Kidney tubule cell (primary cell): ENCODE results near the gene SCGB1D1.
"Not testable (repeated sequence)": the region's sequence is repeated elsewhere in the genome, so short reads cannot be mapped to it uniquely, and the experiment has no call there.

Source experiments
- DNase-seq: peaks from one replicate; pipeline ENCODE4 v3.0.0-alpha.2; 2018; ENCODE audit warnings: low spot score

SCGB1D1 gene

GRCh38 chr11:62166371-62166770, 23.6 kb upstream of the SCGB1D1 start:
- DNase-seq, result no peak

GRCh38 chr11:62169448-62169847, 20.6 kb upstream of the SCGB1D1 start:
- DNase-seq, result no peak

DNA sequence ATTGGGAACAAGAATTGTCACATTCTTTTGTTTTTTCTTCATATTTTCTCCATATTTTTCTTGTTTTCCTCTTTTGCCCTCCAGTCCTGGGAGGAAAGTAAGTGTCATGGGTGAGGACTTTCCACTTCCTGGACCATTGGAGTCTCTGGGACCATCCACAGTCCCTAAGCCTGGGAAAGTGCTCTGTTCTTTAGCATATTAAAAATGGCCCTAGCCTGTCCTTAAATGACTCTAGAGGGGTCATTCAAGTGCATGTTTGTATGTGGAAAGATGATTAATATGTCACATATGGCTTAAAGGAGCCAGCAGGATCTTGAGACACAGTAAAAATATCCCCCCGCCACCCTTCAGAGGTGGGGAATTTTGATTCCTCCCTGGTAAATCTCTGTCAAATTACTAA, 20.1 kb upstream of the SCGB1D1 start:
- DNase-seq, result no peak

DNA sequence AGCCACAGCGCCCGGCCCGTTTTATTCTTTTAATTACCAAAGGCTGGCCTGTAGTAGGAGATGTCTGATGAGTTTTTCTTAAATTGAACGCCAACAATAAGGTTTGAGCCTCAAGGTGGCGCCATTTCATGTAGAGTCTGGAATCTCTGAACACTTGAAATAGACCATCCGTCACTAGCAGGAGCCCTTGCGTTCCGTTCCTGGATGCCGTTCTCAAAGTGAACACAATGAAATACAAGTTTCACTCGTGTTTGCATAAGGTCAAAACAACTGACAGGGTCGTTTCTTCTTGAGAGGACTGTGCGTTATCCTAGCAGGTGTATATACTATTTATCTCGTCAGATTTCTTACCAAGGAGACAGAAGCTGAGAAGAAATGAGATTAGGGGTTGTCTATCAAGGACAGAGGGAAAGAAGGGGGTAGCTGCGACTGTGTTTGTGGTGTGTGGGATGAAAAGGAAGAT, 18.7 kb upstream of the SCGB1D1 start:
- DNase-seq, result peak; percentile 80

GRCh38 chr11:62172294-62172693, 17.7 kb upstream of the SCGB1D1 start:
- DNase-seq, result no peak

DNA sequence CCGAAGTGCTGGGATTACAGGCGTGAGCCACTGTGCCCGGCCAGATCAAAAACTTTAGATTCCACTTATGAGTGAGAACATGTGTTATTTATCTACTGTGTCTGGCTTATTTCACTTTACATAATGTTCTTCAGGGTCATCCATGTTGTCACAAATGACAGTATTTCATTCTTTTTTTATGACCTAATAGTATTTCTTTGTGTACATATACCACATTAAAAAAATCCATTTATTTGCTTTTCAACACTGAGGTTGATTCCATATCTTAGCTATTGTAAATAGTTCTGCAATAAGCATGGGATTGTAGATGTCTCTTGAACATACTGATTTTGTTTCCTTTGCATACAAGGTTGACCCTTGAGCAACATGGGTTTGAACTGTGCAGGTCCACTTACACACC, 13.2 kb upstream of the SCGB1D1 start:
- DNase-seq, result no peak

DNA sequence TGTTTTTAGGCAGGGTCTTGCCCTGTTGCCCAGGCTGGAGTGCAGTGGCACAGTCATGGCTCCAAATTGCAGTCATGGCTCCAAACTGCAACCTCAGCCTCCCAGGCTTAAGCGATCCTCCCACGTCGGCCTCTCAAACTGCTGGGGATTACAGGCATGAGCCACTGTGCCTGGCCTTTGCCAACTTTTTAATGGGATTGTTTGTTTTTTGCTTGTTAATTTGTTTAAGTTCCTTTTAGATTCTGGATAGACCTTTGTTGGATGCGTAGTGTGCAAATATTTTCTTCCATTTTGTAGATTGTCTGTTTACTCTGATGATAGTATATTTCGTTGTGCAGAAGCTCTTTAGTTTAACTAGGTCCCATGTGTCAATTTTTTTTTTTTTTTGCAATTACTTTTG, 10.0 kb upstream of the SCGB1D1 start:
- DNase-seq, result no peak

DNA sequence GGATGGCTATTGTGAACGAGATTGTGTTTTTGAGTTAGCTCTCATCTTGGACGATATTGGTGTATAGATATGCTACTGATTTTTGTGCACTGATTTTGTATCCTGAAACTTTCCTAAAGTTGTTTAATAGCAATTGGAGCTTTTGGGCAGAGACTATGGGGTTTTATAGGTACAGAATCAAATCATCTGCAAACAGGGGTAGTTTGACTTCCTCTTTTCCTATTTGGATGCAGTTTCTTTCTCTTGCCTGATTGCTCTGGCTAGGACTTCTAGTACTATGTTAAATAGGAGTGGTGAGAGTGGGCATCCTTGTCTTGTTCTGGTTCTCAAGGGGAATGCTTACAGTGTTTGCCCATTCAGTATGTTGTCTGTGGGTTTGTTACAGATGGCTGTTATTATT, 8.9 kb upstream of the SCGB1D1 start:
- no peak for DNase-seq

DNA sequence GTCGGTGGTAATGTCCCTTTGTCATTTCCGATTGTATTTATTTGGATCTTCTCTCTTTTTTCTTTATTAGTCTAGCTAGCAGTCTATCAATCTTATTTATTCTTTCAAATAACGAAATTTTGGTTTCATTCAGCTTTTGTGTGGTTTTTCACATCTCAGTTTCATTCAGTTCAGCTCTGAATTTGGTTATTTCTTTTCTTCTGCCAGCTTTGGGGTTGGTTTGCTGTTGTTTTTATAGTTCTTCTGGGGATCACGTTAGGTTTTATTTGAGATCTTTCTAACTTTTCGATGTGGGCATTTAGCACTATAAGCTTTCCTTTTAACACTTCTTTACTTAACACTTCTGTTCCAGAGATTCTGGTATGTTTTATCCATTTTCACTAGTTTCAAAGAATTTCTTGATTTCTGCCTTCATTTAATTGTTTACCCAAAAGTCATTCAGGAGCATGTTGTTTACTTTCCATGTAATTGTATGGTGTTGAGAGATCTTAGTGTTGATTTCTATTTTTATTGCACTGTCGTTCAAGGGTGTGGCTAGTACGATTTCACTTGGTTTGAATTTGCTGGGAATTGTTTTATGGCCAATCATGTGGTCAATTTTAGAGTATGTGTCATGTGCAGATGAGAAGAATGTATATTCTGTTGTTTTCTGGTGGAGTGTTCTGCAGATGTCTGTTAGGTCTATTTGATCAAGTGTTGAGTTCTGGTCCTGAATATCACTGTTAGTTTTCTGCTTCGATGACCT, 7.7 kb upstream of the SCGB1D1 start:
- DNase-seq, result no peak

DNA sequence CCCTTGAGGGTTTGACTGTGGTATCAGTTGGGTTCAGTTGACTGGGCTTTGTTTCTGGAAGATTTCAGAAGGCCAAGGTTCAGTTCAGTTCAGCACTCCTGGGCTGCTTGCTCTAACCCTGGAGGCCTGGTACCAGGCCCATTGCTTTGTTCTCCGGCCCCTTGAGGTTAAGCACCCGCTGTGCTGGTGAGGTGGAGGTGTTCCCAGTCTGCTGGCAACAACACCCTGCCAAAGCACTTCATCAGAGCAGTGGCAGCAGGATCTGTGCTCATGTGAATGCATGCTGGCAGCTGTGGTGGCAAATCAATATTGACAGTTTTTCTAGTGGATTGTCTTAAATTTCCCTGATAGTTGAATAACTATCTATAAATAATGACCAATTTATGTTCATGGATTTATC, 3.8 kb upstream of the SCGB1D1 start:
- no peak for DNase-seq

DNA sequence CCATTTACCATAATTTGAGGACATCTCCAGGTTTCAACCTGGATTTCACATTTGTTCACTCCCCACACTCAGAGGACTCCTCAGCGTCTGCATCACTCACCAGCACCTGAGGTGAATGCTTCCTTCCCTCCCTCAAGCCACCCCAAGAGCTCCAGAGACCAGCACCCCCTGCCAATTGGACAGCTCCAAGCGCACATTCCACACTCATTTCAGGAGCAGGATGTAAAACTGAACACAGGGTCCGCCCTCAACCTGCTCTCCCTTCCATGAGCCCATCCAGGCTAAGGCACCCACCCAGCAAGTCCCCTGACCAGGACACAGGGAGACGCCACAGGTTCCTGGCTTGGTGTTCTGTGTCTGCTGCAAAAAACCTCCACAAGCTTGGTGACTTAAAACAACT, 3.9 kb downstream of the SCGB1D1 start:
- no peak for DNase-seq

DNA sequence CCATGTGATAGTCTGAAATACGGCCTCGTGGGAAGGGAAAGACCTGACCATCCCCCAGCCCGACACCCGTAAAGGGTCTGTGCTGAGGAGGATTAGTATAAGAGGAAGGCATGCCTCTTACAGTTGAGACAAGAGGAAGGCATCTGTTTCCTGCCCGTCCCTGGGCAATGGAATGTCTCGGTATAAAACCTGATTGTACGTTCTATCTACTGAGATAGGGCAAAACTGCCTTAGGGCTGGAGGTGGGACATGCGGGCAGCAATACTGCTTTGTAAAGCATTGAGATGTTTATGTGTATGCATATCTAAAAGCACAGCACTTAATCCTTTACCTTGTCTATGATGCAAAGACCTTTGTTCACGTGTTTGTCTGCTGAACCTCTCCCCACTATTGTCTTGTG, 5.0 kb downstream of the SCGB1D1 start:
- not testable (repeated sequence) for DNase-seq

DNA sequence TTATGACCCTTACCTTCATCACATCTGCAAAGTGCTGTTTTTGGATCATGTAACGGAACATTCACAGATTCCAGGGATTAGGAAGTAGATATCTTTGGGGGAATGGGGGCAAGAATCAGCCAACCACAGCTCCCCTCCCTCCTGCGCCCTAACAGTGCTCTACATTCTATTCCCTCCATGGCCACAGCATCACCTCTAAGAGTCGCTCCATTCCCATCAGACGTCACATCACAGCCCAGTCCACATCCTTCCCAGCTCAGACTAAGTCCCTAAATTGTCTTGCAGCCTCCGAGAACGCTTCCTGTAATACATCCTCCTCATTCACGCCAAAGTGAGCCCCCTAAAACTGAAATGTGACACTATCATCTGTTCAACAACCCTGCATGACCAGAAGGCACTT, 5.9 kb downstream of the SCGB1D1 start:
- no peak for DNase-seq

DNA sequence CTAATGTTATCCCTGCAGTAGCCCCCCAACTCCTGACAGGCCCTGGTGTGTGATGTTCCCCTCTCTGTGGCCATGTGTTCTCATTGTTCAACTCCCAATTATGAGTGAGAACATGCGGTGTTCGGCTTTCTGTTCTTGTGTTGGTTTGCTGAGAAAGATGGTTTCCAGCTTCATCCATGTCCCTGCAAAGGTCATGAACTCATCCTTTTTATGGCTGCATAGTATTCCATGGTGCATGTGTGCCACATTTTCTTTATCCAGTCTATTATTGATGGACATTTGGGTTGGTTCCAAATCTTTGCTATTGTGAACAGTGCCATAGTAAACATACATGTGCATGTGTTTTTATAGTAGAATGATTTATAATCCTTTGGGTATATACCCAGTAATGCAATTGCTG, 7.4 kb downstream of the SCGB1D1 start:
- not testable (repeated sequence) for DNase-seq

- peak; percentile 67 for DNase-seq
Measured at GRCh38 chr11:62201376-62201775, 11.4 kb downstream of the SCGB1D1 start.

GRCh38 chr11:62202910-62203309, 12.9 kb downstream of the SCGB1D1 start:
- no peak for DNase-seq

DNA sequence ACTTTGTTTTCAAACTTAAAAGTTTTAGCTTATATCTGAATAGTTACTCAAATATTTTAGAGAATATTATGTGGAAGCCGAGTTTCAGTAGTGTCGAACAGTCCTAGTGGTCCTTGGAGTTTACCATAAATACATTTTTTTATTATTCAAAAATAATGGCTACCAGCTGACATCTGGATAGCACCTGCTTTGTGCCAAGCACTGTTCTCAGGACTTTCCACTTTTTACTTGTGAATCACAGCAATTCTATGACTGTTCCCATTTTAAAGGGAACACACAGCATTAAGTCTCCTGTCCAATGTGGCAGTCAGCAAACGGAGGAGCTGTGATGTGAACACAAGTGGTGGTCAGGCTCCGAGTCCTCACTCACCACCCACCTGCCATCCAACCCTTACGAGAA, 14.4 kb downstream of the SCGB1D1 start:
- DNase-seq, result no peak

- no peak for DNase-seq
Measured at GRCh38 chr11:62205441-62205840, 15.4 kb downstream of the SCGB1D1 start.

GRCh38 chr11:62206276-62207066, 16.5 kb downstream of the SCGB1D1 start:
- peak; percentile 86 for DNase-seq

GRCh38 chr11:62208785-62209144, 18.7 kb downstream of the SCGB1D1 start:
- DNase-seq, result peak; percentile 9

DNA sequence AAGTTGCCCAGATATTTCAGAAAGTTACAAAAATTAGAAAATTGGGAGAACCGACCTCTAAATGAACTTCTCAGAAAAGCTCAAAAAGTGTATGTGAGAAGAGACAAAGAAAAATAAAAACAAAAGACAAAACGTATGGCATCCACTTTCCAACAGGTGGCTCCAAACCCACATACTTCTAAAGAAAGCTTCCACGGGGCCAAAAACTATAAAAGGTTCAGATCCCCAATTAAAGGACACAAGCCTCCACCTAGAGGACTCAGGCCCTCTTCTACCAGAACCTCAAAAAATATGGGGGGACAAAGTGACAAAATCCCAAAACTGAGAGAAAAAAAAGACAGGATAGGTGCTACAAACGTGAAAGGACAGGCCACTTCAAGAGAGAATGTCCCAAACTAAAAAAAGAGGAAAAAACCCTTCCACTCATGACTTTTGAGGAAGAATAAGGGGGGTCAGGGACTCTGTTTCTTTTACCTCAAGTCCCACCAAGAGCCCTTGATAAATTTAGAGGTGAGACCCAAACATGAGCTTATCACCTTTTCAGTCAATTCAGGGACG, 27.3 kb downstream of the SCGB1D1 start:
- peak; percentile 36 for DNase-seq

- DNase-seq, result no peak
Measured at GRCh38 chr11:62221498-62221897, 31.5 kb downstream of the SCGB1D1 start.

DNA sequence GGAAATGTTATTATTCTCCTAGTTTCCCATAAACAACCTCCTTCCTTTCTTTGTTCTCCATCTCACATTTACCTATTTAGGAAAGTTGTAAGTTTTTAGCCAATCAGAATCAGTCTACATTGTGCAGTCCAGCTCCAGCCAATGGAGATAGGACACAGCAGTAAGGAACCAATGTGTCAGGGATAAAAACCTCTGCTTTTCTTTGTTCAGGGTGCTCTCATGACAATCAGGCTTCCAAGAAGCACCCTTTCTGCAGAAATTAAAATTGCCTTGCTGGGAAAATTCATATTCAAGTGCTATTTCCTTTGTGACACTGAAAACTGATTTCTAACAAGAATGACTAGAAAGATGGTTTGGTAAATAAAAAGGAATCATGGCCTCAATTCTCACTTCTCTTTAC, 33.1 kb downstream of the SCGB1D1 start:
- DNase-seq, result no peak
